SH-SY5Y (cell line): Measurements from ENCODE around the gene TNRC18.

Source experiments
- GATA2 ChIP-seq: IDR thresholded peaks from 2 replicates; pipeline ENCODE4 v1.6.1; 2011; ENCODE audit warnings: mild to moderate bottlenecking, low read depth, low read length
- GATA3 ChIP-seq: IDR thresholded peaks from 2 replicates; pipeline ENCODE4 v1.6.1; 2011; ENCODE audit warnings: low read depth, mild to moderate bottlenecking, low read length, moderate library complexity

DNA sequence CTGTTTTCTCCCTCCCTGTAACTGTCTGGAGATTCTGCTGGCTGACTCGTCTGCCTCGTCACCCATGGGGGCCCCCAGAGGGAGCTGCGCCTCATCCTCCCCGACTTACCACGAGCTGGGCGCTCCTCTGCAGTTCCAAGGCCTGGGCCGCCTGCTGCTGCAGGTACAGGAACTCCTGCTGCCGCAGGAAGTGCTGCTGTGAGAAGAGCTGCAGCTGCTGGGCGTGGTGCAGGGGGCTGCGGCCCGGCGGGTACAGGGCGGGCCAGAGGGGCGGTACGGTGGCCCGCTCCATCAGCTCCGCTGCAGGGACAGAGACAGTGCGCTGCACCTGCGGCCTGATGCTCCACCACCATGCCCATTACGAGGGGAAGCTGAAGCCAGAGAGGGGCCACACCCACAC is 47.7 kb downstream of the TNRC18 start:
- TF ChIP-seq GATA3 (no peak), GATA2 (no peak)
